GM21619 (cell line): ENCODE results near the gene PIEZO1.
"Not testable (repeated sequence)": the region's sequence is repeated elsewhere in the genome, so short reads cannot be mapped to it uniquely, and the experiment has no call there.

Source experiments
- ATAC-seq: cut with Tn5 transposase; IDR thresholded peaks from one replicate; pipeline ENCODE4 v1.9.1; 2021; ENCODE audit not compliant: unreplicated experiment

The PIEZO1 gene

DNA sequence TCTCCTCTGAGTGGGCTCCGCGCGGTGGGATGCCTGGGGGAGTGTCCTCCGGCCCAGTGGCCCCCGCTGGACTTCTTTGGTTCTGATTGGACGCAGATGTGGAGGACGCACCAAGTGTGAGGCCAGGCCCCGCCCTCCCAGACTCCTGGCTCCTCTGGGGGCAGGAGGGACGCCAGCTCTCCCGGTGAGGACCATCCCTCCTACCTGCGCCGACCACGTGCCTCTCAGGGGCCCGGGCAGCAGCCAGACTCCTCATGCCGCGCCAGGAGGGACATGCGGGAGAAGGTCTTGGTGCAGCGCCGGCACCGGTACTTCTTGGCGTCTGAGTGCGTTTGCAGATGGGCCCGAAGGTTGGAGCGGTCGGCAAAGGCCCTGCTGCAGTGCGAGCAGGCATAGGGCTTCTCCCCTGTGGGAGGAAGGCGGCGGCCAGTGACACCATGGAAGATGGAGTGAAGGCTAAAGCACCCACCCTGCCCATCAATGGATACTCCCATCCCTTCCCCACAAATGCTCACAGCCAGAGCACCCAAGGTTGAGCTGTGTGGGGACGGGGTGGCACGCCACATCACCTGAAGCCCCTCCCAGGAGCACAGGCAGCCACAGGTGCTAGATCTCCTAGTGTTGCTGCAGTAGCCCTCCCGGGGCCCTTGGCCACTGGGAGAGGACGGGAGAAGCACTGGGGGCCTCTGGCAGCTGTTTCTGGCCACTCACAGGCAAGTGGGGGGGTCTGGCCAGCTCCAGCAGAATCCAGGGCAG lies 106.6 kb downstream of the PIEZO1 start:
- ATAC-seq = no peak

- no peak for ATAC-seq
These were observed 107.3 kb downstream of the PIEZO1 start for GRCh38 chr16:88677721-88678120.

DNA sequence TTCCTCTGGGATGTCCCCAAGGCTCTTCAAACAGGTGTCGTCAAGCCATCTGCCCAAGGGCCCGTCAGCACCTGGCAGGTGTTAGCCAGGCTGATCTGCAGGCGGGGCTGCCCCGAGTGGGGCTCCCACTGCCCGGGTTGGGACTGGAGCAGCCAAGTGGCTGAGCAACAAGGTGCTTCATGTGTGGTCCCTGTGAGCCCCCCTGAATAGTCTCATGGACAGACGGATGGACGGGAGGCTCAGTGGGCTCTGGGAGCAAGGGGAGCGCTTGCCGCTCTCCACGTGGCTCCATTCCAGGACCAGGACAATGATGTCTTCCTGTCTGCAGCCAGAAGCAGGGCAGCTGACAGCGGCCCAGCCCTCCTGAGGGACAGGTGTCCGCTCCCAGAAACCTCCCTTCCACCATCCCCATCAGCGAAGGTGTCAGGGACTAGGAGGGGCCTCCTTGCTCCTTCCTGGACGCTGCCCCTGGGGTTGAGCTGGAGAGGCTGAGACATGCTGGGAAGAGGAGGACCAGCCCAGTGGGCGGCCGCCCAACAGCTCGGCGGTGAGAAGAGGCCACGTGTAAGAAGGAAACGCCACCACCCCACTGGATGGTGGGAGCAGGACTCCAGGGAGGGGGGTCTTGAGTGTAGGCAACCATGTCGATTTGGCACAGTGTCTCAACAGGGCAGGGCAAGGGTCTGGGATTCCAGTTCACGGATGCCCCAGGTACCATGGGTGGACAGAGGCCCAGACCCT lies 108.3 kb downstream of the PIEZO1 start:
- ATAC-seq = no peak

DNA sequence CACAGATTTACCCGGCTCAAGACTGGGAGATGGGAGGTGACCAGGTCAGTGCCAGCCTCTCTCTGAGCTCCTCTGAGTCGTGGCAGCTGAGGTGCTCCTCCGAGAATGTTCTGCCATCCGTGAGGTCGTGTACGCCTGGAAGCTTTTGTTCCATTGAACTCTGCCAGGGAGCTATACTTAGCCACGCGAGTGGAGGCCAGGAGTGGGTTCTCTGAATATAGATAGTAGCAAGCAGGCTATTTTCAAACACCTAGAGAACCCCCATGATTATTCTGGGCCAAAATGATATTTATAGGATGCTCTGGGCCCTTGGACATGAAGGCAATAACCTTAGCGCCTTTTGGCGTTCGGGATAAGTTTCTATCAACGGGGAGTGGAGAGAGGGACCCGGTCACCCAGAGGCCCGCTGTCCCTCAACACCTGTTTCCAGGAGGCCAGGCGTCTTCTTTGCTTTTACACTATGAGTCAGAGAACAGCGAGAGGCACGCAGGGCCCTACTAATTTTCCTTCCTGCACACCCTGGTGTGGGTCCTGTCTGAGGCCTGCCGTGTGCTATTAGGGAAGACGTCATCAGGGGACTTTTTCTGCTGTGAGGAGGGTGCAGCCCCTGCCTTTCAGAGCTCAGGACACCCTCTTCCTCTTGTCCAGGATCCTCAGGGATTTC lies 111.2 kb downstream of the PIEZO1 start:
- no peak for ATAC-seq

DNA sequence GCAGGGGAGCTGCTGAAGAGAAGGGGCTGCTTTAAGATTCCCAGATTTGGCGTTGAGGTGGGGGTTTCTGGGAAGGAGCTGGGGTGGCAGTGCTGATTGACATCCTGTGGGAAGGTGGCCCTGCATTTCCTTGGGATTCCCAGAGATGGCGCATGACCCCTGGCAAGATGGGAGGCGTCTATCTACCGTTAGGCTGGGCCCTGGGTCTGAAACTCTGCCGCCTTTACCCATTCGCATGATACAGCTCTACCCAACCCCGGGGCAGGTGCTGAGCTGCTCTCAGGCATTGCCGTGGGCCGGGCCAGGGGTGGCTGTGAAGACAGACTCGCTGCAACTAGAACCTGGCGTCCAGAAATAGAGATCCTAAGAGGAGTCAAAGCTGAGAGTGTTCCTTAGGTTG lies 112.2 kb downstream of the PIEZO1 start:
- ATAC-seq = no peak

- ATAC-seq = no peak
These were observed 113.2 kb downstream of the PIEZO1 start for GRCh38 chr16:88671806-88672205.

DNA sequence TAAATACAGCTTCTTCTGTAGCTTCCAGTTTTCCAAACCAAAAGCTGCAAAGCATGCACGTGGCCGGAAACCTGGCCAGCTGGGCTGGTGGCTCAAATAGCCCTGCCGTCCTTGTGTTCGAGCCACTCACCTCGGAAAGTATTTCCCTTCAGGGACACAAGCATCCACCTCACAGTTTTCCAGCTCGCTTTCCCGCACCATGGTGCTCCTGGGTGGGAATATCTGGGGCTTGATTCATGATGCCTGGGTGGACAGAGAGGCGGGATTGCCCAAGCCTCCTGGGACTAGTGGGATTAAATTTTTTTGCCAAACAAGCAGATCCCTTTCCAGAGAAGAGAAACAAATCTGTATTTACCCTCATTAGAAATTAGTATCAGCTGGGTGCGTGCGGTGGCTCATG lies 115.0 kb downstream of the PIEZO1 start:
- ATAC-seq = no peak

DNA sequence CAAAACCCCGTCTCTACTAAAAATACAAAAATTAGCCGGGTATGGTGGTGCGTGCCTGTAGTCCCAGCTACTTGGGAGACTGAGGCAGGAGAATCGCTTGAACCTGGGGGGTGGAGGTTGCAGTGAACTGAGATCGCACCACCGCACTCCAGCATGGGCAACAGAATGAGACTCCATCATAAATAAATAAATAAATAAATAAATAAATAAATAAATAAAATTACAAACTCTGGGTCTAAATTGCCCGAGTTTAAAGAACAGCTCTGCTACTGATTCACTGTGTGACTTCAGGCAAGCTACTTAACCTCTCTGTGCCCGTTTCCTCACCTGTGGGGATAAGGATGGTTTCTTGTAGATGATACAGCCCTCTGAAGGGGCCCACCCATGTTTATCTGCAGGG lies 115.5 kb downstream of the PIEZO1 start:
- ATAC-seq = not testable (repeated sequence)

DNA sequence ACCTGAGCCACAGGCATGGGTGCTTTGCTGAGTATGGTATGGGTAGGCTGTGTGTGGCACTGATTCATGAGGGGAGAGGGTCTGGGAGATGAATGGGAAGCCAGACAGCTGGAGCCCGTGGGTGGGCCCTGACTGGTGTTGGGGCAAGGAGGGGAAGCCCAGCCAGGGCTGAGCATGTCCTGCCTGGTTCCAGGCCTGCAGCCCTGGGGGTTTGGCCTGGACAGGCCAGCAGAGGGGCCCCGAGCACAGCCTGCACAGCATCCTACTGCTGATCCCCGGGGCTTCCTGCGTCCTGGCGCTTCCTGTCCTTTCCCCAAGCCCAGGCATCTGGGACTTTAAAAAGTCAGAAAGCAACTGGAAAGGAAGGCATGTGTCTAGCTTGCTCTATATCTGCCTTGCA lies 117.6 kb downstream of the PIEZO1 start:
- ATAC-seq = no peak

DNA sequence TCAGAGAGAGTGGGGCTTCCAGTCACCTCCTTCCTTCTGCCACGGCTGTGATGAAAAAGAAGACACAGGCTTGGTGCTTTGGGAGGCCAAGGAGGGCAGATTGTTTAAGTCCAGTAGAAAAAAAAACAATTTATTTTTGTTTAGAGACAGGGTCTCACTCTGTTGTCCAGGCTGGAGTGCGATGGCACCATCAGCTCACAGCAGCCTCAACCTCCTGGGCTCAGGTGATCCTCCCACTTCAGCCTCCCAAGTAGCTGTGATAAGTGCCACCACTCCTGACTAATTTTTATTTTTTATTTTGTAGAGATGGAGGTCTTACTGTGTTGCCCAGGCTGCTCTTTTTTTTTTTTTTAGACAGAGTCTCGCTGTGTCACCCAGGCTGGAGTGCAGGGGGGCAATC lies 119.5 kb downstream of the PIEZO1 start:
- ATAC-seq = no peak
